Mucosa of descending colon (tissue), 3 donors: ENCODE measurements around the gene LY6G6C. TPM values are rescaled to one million over a fixed set of nuclear protein-coding genes. Genes with fewer than 3 reads are reported as not detected.

Source experiments
- ATAC-seq: fragments of 200-7000 bp; cut with Tn5 transposase; one replicate; pipeline ENCODE4 v1.9.1; 2020; ENCODE audit warnings: mild to moderate bottlenecking, moderate library complexity
- DNase-seq, 3 donors: peaks; one replicate each; pipeline ENCODE4 v3.0.0-alpha.2; 2020
- H3K36me3 ChIP-seq: fragments of 200-600 bp; one replicate; pipeline ENCODE4 v1.8.0; 2021; ENCODE audit warnings: low read depth, mild to moderate bottlenecking
- H3K4me1 ChIP-seq: fragments of 200-600 bp; one replicate; pipeline ENCODE4 v1.8.0; 2021; ENCODE audit warnings: low read depth, mild to moderate bottlenecking
- H3K4me3 ChIP-seq: fragments of 200-600 bp; one replicate; pipeline ENCODE4 v1.8.0; 2021; ENCODE audit warnings: mild to moderate bottlenecking
- H3K9me3 ChIP-seq: fragments of 200-600 bp; one replicate; pipeline ENCODE4 v1.8.0; 2021; ENCODE audit warnings: mild to moderate bottlenecking
- intact Hi-C, 2 donors: fragments of 100-400 bp; cut with DNase I in 1 of 2; cut with micrococcal nuclease in 1 of 2; formaldehyde crosslinking; loops; one replicate each; pipeline versions ENCODE4 v1.11.0 to v1.11.1; 2022; cut with DNase I, micrococcal nuclease
- total RNA-seq, 3 donors: library from RNA; stranded (reverse); fragmentation: NEBNext Ultra II Directional in 2 of 3; extraction: Animal tissue kit (Norgen Biotek cat#: 25700) in 2 of 3; gene quantifications; one replicate each; pipeline versions ENCODE4 v1.2.1 to v1.2.4, GENCODE V29; 2021 to 2023
- TF ChIP-seq, protein P1 (sequence below): fragments of 200-600 bp; IDR thresholded peaks from one replicate; pipeline ENCODE4 v1.8.0; 2022; ENCODE audit warnings: antibody characterized with exemption, mild to moderate bottlenecking
- donor health status: DM: no; HTN: no; CAD: no; lungs with moderate emphysema.
- donor health status: DM: no; HTN: no; CAD: no.
- donor health status: DM: no; HTN: yes; CAD: no.

Gene LY6G6C
- total RNA-seq, 3 donors from 2014 or later = 0.32 TPM; not detected in 2

DNA sequence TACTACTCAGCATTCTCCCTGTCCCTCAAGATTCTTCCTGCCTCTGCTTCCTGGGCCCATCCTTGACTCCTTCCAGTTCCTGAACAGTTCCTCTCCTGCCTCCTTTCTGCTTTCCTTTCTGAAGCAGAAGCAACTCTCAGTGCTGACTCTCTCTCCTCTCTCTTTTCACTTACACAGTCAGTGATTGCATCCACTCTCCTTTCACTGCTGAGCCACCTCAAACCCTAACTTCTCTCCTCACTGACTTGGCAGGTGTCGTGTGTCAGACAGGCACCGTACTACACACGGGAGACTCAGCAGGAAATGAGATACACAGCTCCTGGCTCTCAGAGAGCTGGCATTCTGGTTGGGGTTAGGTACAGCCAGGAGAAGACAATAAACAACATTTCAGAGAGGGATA is 24.0 kb downstream of the LY6G6C start:
- no peaks in the 10 kb centered on the region for H3K36me3 ChIP-seq
- DNase-seq = no peak
- no peaks in the 10 kb centered on the region for H3K9me3 ChIP-seq
- intact Hi-C loops = no loop called here
- TF ChIP-seq, protein P1, sequence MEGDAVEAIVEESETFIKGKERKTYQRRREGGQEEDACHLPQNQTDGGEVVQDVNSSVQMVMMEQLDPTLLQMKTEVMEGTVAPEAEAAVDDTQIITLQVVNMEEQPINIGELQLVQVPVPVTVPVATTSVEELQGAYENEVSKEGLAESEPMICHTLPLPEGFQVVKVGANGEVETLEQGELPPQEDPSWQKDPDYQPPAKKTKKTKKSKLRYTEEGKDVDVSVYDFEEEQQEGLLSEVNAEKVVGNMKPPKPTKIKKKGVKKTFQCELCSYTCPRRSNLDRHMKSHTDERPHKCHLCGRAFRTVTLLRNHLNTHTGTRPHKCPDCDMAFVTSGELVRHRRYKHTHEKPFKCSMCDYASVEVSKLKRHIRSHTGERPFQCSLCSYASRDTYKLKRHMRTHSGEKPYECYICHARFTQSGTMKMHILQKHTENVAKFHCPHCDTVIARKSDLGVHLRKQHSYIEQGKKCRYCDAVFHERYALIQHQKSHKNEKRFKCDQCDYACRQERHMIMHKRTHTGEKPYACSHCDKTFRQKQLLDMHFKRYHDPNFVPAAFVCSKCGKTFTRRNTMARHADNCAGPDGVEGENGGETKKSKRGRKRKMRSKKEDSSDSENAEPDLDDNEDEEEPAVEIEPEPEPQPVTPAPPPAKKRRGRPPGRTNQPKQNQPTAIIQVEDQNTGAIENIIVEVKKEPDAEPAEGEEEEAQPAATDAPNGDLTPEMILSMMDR = no peak
- H3K4me1 ChIP-seq = peaks cover 16% of the 10 kb centered on the region
- ATAC-seq = no peak
- H3K4me3 ChIP-seq = no peak overlapping the region

DNA sequence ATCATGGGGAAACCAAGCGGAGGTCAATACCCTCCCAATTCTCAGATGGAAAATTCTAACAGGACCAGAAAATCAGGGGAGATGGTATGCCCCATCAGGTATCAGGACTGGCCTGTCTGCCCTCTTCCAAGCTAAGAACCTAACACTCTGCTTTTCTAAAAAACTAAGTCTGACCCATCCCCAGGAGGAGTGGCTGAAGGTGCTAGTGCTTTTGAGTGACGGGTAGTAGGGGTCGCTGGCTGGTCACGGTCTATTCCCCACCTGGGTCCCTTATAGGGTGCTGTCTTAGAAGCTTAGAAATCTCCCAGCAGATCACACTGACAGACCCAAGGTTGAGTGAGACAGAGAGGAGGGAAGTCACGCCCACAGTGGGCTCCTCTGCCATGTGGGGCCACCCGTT is 28.0 kb downstream of the LY6G6C start:
- H3K4me1 ChIP-seq = no peaks in the 10 kb centered on the region
- TF ChIP-seq, protein P1 = no peak
- no peak for ATAC-seq
- H3K36me3 ChIP-seq = peaks cover 5% of the 10 kb centered on the region
- DNase-seq = no peak
- intact Hi-C loops = no loop called here
- no peaks in the 10 kb centered on the region for H3K9me3 ChIP-seq
- H3K4me3 ChIP-seq = no peak overlapping the region

DNA sequence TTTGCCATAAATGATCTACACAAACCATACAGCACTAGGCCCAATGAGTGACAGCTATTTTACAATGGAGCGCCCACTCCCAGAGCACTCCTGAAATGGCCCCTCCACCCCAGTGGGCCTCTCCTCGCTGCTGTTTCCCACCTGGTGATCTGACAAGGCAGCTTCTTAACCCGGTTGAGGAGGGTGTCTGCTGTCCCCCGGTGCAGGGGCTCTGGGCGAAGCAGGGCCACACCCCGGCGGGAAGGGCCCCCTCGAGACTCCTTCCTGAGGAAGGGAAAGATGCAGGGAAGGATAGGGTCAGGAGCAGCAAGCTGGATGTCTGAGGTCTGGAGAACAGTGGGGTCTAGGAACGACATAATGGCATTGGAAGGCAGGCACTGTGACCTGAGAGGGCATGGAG is 28.7 kb downstream of the LY6G6C start:
- TF ChIP-seq, protein P1 = no peak
- Histone ChIP-seq H3K36me3 (peaks cover 6% of the 10 kb centered on the region), H3K4me3 (no peak overlapping the region), H3K9me3 (no peaks in the 10 kb centered on the region), H3K4me1 (no peaks in the 10 kb centered on the region)
- ATAC-seq (no peak), DNase-seq (no peak)
- intact Hi-C loops = no loop called here

DNA sequence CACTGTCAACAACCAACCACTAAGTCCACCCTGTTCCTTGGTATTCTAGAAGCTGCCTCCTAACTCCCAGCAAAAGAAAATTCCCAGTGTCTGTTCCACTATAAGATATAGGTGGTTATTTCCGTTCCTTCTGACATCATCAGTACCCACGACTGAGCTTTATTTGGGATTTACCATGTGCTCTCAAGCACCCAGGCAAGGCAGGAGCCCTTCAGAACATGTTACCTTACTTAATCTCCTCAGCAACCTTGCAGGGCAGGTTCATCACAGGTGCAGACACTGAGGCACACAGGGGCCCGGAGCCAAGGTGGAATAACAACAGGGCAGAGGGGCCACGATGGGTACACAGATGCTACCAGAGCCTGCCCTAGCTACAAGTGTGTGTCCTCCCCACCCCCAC is 29.2 kb downstream of the LY6G6C start:
- Histone ChIP-seq H3K4me3 (no peak overlapping the region), H3K36me3 (peaks cover 7% of the 10 kb centered on the region), H3K4me1 (no peaks in the 10 kb centered on the region), H3K9me3 (no peaks in the 10 kb centered on the region)
- TF ChIP-seq, protein P1 = no peak
- DNase-seq (no peak), ATAC-seq (no peak)
- intact Hi-C loops = no loop called here

DNA sequence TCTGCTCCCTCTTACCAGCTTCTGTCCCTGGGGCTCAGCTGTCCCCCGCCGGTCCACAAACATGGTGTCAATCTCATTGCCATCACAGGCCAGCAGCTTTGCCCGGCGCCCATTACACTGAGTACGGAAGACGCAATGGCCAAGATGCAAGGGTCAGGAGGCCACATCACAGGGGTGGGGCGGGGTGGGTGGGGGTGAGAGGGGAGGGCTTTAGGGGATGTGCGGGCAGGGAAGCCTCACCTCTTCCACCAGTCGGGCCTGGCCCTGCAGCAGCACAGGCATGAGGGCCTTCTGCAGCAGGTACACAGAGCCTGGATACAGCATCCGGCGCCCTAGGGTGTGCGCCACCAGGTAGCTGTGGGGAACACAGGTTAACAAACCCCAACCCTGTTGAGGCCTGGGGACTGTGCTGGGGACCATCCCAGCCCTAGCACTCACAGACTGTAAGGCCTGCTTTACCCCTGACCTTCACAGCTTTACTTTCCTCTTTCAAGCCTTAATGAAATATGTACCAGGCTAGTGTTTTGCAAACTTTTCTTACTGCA is 29.9 kb downstream of the LY6G6C start:
- no peak overlapping the region for H3K4me3 ChIP-seq
- ATAC-seq = no peak
- TF ChIP-seq, protein P1 = no peak
- DNase-seq = no peak
- intact Hi-C loops = no loop called here
- no peaks in the 10 kb centered on the region for H3K9me3 ChIP-seq
- H3K36me3 ChIP-seq = peaks cover 11% of the 10 kb centered on the region
- no peaks in the 10 kb centered on the region for H3K4me1 ChIP-seq

DNA sequence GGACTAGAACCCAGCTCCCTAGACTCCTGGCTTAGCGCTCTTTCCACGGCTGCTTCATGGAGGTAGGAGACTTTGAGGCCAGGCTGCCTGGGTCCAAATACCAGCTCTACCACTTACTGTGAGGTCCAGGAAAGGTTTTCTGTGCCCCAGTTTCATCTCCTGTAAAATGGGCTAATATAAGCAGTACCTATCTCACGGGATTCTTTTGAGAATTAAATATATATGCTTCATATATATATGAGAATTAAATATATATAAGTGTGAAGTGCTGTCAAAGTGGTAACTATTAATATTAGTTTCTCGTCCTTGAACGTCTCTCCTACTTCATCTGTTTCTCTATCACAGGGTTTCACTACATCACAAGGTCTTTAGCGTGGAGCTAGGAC is 30.5 kb downstream of the LY6G6C start:
- H3K36me3 ChIP-seq = peaks cover 13% of the 10 kb centered on the region

More for the DNA sequence above, 30.5 kb downstream of the LY6G6C start:
- DNase-seq (no peak), ATAC-seq (no peak)
- intact Hi-C loops = no loop called here
- TF ChIP-seq, protein P1 = no peak
- H3K9me3 ChIP-seq = no peaks in the 10 kb centered on the region
- H3K4me3 ChIP-seq = no peak overlapping the region
- H3K4me1 ChIP-seq = no peaks in the 10 kb centered on the region
